GM12878 (cell line): ENCODE measurements around the gene MAB21L1. TPM values are rescaled to one million over a fixed set of nuclear protein-coding genes. Genes with fewer than 3 reads are reported as not detected.

Experiments used
- ATAC-seq: fragments of 200-7000 bp; cut with Tn5 transposase; 3 replicates; pipeline ENCODE4 v1.9.1; 2020; ENCODE audit warnings: mild to moderate bottlenecking, moderate library complexity
- BruUV-seq: library from RNA; stranded (reverse); fragments of 400-500 nt; replicated peaks from 2 replicates; lab custom pipeline; 2021; lab: Mats Ljungman, UMichigan
- CTCF ChIA-PET: fragments of 300-600 bp; sonication (Branson Sonifier 250); formaldehyde crosslinking; extraction: SDS; loops from one replicate; lab custom pipeline; 2021; ENCODE audit warnings: inconsistent platforms; lab: Yijun Ruan, JAX
- POLR2A ChIA-PET: fragments of 350-600 bp; formaldehyde crosslinking; extraction: SDS; loops from one replicate; lab custom pipeline; 2021; ENCODE audit warnings: inconsistent platforms; lab: Charles Lee
- RAD21 ChIA-PET: fragments of 300-600 bp; sonication (Branson Sonifier 250); formaldehyde crosslinking; loops from one replicate; lab custom pipeline; 2023; ENCODE audit warnings: antibody characterized with exemption; ENCODE audit not compliant: unreplicated experiment; lab: Charles Lee
- SMC1A ChIA-PET: fragments of 300-600 bp; sonication (Branson Sonifier 250); formaldehyde crosslinking; loops from one replicate; lab custom pipeline; 2023; ENCODE audit not compliant: unreplicated experiment, uncharacterized antibody; lab: Charles Lee
- DNase-seq: peaks from one replicate; pipeline ENCODE4 v3.0.0-alpha.2; 2011; ENCODE audit warnings: low read depth, low spot score
- FAIRE-seq: peaks from 3 replicates; lab custom pipeline; 2011; peaks lifted over from hg19 to GRCh38; lab: Jason Lieb, UNC
- H2AFZ ChIP-seq: 2 replicates; pipeline ENCODE4 v1.6.0; 2011; ENCODE audit warnings: low read depth, low read length, control low read depth; ENCODE audit not compliant: control insufficient read depth
- H3K27ac ChIP-seq: 2 replicates; pipeline ENCODE4 v1.5.1; 2011; ENCODE audit warnings: control low read depth; ENCODE audit not compliant: control insufficient read depth, insufficient read depth
- H3K27me3 ChIP-seq, 2 experiments: replicated peaks in 1 of 2; 2 replicates each; pipeline versions ENCODE4 v1.6.0 to v1.6.1; 2011; ENCODE audit warnings: low read length in 1 of 2; ENCODE audit not compliant: control insufficient read depth in 2 of 2, insufficient read depth in 2 of 2
- H3K36me3 ChIP-seq, 2 experiments: 2 replicates each; pipeline ENCODE4 v1.5.1; 2011; ENCODE audit warnings: low read length in 1 of 2; ENCODE audit not compliant: control insufficient read depth in 2 of 2, insufficient read depth in 2 of 2
- H3K4me1 ChIP-seq: 2 replicates; pipeline ENCODE4 v1.6.1; 2011; ENCODE audit warnings: mild to moderate bottlenecking, low read length, moderate library complexity, mixed read lengths; ENCODE audit not compliant: control insufficient read depth, insufficient read depth
- H3K4me2 ChIP-seq: 2 replicates; pipeline ENCODE4 v1.6.0; 2011; ENCODE audit warnings: control low read depth; ENCODE audit not compliant: control insufficient read depth, insufficient read depth
- H3K4me3 ChIP-seq: fragments of 200-600 bp; sonication (generic); 2 replicates; pipeline ENCODE4 v1.5.1; 2016
- H3K79me2 ChIP-seq: 2 replicates; pipeline ENCODE4 v1.6.0; 2011; ENCODE audit warnings: low read length; ENCODE audit not compliant: control insufficient read depth, insufficient read depth
- H3K9ac ChIP-seq: 2 replicates; pipeline ENCODE4 v1.8.0; 2011; ENCODE audit warnings: low read length, control low read depth, mixed read lengths; ENCODE audit not compliant: control insufficient read depth, insufficient read depth
- H3K9me3 ChIP-seq: replicated peaks from 3 replicates; pipeline ENCODE4 v1.5.1; 2011; ENCODE audit warnings: mild to moderate bottlenecking, low read length; ENCODE audit not compliant: control insufficient read depth, insufficient read depth
- H4K20me1 ChIP-seq: 2 replicates; pipeline ENCODE4 v1.6.0; 2011; ENCODE audit not compliant: control insufficient read depth, insufficient read depth
- BRCA1 ChIP-seq: IDR thresholded peaks from 2 replicates; pipeline ENCODE4 v1.6.1; 2011; ENCODE audit warnings: low read depth, low read length, improper control_type of control experiment
- CBX3 ChIP-seq: fragments of 200-600 bp; sonication (generic); IDR thresholded peaks from 2 replicates; pipeline ENCODE4 v1.6.1; 2016; ENCODE audit warnings: low read depth, borderline replicate concordance
- CREB1 ChIP-seq: IDR thresholded peaks from 2 replicates; pipeline ENCODE4 v1.6.1; 2012; ENCODE audit warnings: low read depth, mild to moderate bottlenecking, inconsistent platforms
- FOXK2 ChIP-seq: fragments of 450-650 bp; IDR thresholded peaks from 2 replicates; pipeline ENCODE4 v1.6.1; 2017; ENCODE audit warnings: mild to moderate bottlenecking, moderate library complexity
- KAT2A ChIP-seq: conservative IDR thresholded peaks from 2 replicates; pipeline ENCODE4 v1.6.1; 2011; ENCODE audit warnings: low read depth, low read length; ENCODE audit not compliant: control insufficient read depth
- MTA2 ChIP-seq: fragments of 450-650 bp; IDR thresholded peaks from 2 replicates; pipeline ENCODE4 v1.6.1; 2016; ENCODE audit warnings: low read depth, mild to moderate bottlenecking, moderate library complexity
- NR2C1 ChIP-seq: fragments of 450-650 bp; IDR thresholded peaks from 2 replicates; pipeline ENCODE4 v1.6.1; 2017; ENCODE audit warnings: antibody characterized with exemption, mild to moderate bottlenecking, moderate library complexity
- PAX5 ChIP-seq: IDR thresholded peaks from 2 replicates; pipeline ENCODE4 v1.6.1; 2011; ENCODE audit warnings: low read depth, low read length, borderline replicate concordance
- RBBP5 ChIP-seq: fragments of 200-600 bp; sonication (generic); conservative IDR thresholded peaks from 2 replicates; pipeline ENCODE4 v1.6.1; 2016
- RCOR1 ChIP-seq: conservative IDR thresholded peaks from 2 replicates; pipeline ENCODE4 v1.6.1; 2012; ENCODE audit warnings: low read depth, low read length, improper control_type of control experiment
- SIN3A ChIP-seq: IDR thresholded peaks from 2 replicates; pipeline ENCODE4 v1.6.1; 2012; ENCODE audit warnings: low read depth, low read length, improper control_type of control experiment
- SMC3 ChIP-seq: IDR thresholded peaks from 2 replicates; pipeline ENCODE4 v1.6.1; 2011; ENCODE audit warnings: low read length, improper control_type of control experiment, borderline replicate concordance
- ZNF274 ChIP-seq: IDR thresholded peaks from one replicate; pipeline ENCODE4 v1.8.0; 2011; ENCODE audit not compliant: insufficient read length, insufficient read depth
- WGBS: methylation state at CpG from one replicate; pipeline ENCODE4 v1.1.6; 2016; ENCODE audit warnings: low lambda C conversion rate; ENCODE audit not compliant: insufficient replicate concordance, insufficient coverage; ENCODE audit errors: missing lambda C conversion rate; 5-methylcytosine and 5-hydroxymethylcytosine counted together
- in situ Hi-C: fragments of 300-500 bp; cut with MboI; formaldehyde crosslinking; loops from 9 replicates; pipeline ENCODE4 v1.14.3; 2018; ENCODE audit warnings: mixed read lengths
- intact Hi-C: fragments of 100-400 bp; cut with micrococcal nuclease; formaldehyde crosslinking; loops from one replicate; pipeline ENCODE4 v1.14.2; 2022; ENCODE audit not compliant: unreplicated experiment
- polyA plus RNA-seq, 11 experiments: library from polyadenylated mRNA; depleted of rRNA in 4 of 11; unstranded in 6 of 11; stranded (reverse) in 5 of 11; fragments of >200 nt; fragmentation: Nextera tagmentation in 4 of 11; fragmentation: Illumina TruSeq in 1 of 11; extraction: Ambion mirVana in 4 of 11; extraction: Trizol in 1 of 11; gene quantifications; 1 replicate in 1 of 11; 2 replicates in 10 of 11; pipeline versions ENCODE4 v1.2.1 to v1.2.3, GENCODE V29; 2011 to 2016; ENCODE audit warnings: inconsistent platforms in 2 of 11, missing spikeins in 2 of 11, low read depth in 1 of 11
- total RNA-seq, 4 experiments: library from RNA; depleted of rRNA in 3 of 4; stranded (reverse); fragments of >200 nt in 3 of 4; fragmentation: Illumina TruSeq in 1 of 4; extraction: Trizol in 1 of 4; gene quantifications; 2 replicates each; pipeline versions ENCODE4 v1.2.1 to v1.2.3, GENCODE V29; 2013 to 2021
- TF ChIP-seq, protein P1 (sequence below): IDR thresholded peaks from 2 replicates; pipeline ENCODE4 v1.6.1; 2012; ENCODE audit warnings: improper control_type of control experiment, low read depth, low read length; ENCODE audit not compliant: insufficient replicate concordance
- TF ChIP-seq, protein P2 (sequence below): IDR thresholded peaks from 2 replicates; pipeline ENCODE4 v1.6.1; 2012; ENCODE audit warnings: low read depth, low read length, improper control_type of control experiment
- TF ChIP-seq, protein P3 (sequence below): fragments of 150-350 bp; IDR thresholded peaks from 2 replicates; pipeline ENCODE4 v1.6.1; 2016; ENCODE audit warnings: low read depth, low read length

The MAB21L1 gene
- total and polyA plus RNA-seq, 10 of the 15 experiments (the other 5 are each of a cell fraction or from before 2014, with no cell fraction given), result 0.01 to 0.05 TPM; not detected in 8

- peaks cover 8 to 22% of the 10 kb centered on the region in 2 experiments for H3K27me3 ChIP-seq
- ATAC-seq, result no peak
- no peak overlapping the region for H3K9ac ChIP-seq
- SMC1A ChIA-PET, result no interaction called here
- no peaks in the 10 kb centered on the region for H3K4me1 ChIP-seq
- H3K9me3 ChIP-seq, result no peaks in the 10 kb centered on the region; the same call in 2 of the 3 replicates
- no peaks in the 10 kb centered on the region for H4K20me1 ChIP-seq
- H3K27ac ChIP-seq, result no peak overlapping the region
- intact Hi-C loops (no loop called here), in situ Hi-C loops (no loop called here)
- H2AFZ ChIP-seq, result no peak overlapping the region
- no peak overlapping the region for H3K4me3 ChIP-seq
- no peak for DNase-seq
- BruUV-seq, result no TSS peak
- POLR2A ChIA-PET, result no interaction called here
- CTCF ChIA-PET, result interaction anchor here (0.7 kb wide), 1 partner anchor 1980 kb away, joined by 4 read pairs; no protein-coding TSS in a partner anchor
- no peaks in the 10 kb centered on the region for H3K36me3 ChIP-seq
- RAD21 ChIA-PET, result no interaction called here
- WGBS, result 0% methylated on average over 1 of the region's 1 CpG
- no peak for FAIRE-seq
- no peak overlapping the region for H3K4me2 ChIP-seq
- H3K79me2 ChIP-seq, result no peaks in the 10 kb centered on the region
- TF ChIP-seq PAX5 (no peak), MTA2 (no peak), SIN3A (no peak), RCOR1 (no peak), CBX3 (no peak), SMC3 (no peak), FOXK2 (no peak), BRCA1 (no peak), ZNF274 (no peak), RBBP5 (no peak), CREB1 (no peak), KAT2A (no peak), NR2C1 (no peak)
- TF ChIP-seq, protein P1, sequence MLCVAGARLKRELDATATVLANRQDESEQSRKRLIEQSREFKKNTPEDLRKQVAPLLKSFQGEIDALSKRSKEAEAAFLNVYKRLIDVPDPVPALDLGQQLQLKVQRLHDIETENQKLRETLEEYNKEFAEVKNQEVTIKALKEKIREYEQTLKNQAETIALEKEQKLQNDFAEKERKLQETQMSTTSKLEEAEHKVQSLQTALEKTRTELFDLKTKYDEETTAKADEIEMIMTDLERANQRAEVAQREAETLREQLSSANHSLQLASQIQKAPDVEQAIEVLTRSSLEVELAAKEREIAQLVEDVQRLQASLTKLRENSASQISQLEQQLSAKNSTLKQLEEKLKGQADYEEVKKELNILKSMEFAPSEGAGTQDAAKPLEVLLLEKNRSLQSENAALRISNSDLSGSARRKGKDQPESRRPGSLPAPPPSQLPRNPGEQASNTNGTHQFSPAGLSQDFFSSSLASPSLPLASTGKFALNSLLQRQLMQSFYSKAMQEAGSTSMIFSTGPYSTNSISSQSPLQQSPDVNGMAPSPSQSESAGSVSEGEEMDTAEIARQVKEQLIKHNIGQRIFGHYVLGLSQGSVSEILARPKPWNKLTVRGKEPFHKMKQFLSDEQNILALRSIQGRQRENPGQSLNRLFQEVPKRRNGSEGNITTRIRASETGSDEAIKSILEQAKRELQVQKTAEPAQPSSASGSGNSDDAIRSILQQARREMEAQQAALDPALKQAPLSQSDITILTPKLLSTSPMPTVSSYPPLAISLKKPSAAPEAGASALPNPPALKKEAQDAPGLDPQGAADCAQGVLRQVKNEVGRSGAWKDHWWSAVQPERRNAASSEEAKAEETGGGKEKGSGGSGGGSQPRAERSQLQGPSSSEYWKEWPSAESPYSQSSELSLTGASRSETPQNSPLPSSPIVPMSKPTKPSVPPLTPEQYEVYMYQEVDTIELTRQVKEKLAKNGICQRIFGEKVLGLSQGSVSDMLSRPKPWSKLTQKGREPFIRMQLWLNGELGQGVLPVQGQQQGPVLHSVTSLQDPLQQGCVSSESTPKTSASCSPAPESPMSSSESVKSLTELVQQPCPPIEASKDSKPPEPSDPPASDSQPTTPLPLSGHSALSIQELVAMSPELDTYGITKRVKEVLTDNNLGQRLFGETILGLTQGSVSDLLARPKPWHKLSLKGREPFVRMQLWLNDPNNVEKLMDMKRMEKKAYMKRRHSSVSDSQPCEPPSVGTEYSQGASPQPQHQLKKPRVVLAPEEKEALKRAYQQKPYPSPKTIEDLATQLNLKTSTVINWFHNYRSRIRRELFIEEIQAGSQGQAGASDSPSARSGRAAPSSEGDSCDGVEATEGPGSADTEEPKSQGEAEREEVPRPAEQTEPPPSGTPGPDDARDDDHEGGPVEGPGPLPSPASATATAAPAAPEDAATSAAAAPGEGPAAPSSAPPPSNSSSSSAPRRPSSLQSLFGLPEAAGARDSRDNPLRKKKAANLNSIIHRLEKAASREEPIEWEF, result no peak
- TF ChIP-seq, protein P2, sequence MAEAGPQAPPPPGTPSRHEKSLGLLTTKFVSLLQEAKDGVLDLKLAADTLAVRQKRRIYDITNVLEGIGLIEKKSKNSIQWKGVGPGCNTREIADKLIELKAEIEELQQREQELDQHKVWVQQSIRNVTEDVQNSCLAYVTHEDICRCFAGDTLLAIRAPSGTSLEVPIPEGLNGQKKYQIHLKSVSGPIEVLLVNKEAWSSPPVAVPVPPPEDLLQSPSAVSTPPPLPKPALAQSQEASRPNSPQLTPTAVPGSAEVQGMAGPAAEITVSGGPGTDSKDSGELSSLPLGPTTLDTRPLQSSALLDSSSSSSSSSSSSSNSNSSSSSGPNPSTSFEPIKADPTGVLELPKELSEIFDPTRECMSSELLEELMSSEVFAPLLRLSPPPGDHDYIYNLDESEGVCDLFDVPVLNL, result no peak
- TF ChIP-seq, protein P3, sequence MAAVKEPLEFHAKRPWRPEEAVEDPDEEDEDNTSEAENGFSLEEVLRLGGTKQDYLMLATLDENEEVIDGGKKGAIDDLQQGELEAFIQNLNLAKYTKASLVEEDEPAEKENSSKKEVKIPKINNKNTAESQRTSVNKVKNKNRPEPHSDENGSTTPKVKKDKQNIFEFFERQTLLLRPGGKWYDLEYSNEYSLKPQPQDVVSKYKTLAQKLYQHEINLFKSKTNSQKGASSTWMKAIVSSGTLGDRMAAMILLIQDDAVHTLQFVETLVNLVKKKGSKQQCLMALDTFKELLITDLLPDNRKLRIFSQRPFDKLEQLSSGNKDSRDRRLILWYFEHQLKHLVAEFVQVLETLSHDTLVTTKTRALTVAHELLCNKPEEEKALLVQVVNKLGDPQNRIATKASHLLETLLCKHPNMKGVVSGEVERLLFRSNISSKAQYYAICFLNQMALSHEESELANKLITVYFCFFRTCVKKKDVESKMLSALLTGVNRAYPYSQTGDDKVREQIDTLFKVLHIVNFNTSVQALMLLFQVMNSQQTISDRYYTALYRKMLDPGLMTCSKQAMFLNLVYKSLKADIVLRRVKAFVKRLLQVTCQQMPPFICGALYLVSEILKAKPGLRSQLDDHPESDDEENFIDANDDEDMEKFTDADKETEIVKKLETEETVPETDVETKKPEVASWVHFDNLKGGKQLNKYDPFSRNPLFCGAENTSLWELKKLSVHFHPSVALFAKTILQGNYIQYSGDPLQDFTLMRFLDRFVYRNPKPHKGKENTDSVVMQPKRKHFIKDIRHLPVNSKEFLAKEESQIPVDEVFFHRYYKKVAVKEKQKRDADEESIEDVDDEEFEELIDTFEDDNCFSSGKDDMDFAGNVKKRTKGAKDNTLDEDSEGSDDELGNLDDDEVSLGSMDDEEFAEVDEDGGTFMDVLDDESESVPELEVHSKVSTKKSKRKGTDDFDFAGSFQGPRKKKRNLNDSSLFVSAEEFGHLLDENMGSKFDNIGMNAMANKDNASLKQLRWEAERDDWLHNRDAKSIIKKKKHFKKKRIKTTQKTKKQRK, result no peak
Observed at GRCh38 chr13:35479706-35480105, 3.2 kb upstream of the MAB21L1 start.
